NT2/D1 (cell line): Measurements from ENCODE around the gene GSG1L2.

ENCODE experiments used
- SUZ12 ChIP-seq: IDR thresholded peaks from 2 replicates; pipeline ENCODE4 v1.6.1; 2011; ENCODE audit not compliant: insufficient read length, insufficient read depth; ENCODE audit errors: extremely low read depth
- YY1 ChIP-seq: IDR thresholded peaks from 2 replicates; pipeline ENCODE4 v1.6.1; 2011; ENCODE audit not compliant: insufficient read length, insufficient read depth

- no peak for TF ChIP-seq SUZ12
- TF ChIP-seq YY1, result no peak
Measured at GRCh38 chr17:9830711-9831110, 8.8 kb upstream of the GSG1L2 start.
